Esophagus mucosa (tissue), 1 donor: Measurements from ENCODE around the gene ADGRL3. TPM values are rescaled to one million over a fixed set of nuclear protein-coding genes. Genes with fewer than 3 reads are reported as not detected.
"Not testable (repeated sequence)": the region's sequence is repeated elsewhere in the genome, so short reads cannot be mapped to it uniquely, and the experiment has no call there.

Experiments used
- ATAC-seq: fragments of 200-7000 bp; cut with Tn5 transposase; one replicate; pipeline ENCODE4 v1.9.1; 2020
- total RNA-seq: library from RNA; stranded (reverse); gene quantifications from one replicate; pipeline ENCODE4 v1.2.4, GENCODE V29; 2023
- donor health status: DM: yes; HTN: yes; CAD: no.

Gene ADGRL3
- total RNA-seq, 1 donor from 2014 or later = 4.1 TPM

DNA sequence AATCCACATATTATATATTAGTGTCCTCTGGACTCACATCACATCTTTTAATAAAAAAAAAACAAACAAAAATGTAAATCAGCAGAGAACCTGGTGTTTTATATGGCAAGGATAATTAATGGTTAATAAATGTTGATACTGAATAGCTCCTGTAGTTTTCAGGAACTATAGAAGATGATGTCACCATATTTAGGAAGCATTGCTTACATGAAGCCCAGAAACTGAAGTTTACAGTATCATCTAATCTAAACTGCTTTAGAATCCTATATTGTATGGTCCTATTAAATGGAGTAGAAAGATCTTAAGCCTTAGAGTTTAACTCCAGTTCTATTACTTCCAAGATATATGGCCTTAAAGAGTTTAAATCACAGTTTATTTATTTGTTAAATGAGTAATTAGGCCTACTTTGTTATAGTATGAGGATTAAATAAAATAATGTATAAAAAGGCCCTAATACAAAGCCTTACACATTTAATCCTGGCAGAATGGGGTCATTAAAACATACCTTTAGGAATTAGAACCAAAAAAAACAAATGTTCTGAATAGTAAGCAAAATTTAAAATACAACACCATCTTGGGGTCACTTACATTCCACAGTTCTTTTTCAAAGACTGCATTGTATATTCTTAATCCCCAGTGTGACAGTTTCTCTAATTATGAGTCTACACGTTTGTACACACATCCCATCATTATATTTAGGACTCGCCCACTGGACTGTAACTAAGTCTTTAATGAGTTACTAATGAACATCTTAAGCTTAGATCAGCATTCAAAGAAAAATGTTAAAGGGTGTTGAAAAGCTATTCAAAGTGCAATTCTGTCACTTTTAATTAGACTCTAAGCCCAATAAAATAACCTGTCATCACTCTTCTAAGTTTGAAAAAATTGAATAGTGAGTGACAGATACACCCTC, 305.9 kb downstream of the ADGRL3 start:
- no peak for ATAC-seq

- ATAC-seq = no peak
Observed at GRCh38 chr4:61507091-61507490, 307.0 kb downstream of the ADGRL3 start.

GRCh38 chr4:61509721-61510241, 309.7 kb downstream of the ADGRL3 start:
- ATAC-seq = not testable (repeated sequence)

GRCh38 chr4:61511716-61512488, 311.8 kb downstream of the ADGRL3 start:
- peak; percentile 79 for ATAC-seq

DNA sequence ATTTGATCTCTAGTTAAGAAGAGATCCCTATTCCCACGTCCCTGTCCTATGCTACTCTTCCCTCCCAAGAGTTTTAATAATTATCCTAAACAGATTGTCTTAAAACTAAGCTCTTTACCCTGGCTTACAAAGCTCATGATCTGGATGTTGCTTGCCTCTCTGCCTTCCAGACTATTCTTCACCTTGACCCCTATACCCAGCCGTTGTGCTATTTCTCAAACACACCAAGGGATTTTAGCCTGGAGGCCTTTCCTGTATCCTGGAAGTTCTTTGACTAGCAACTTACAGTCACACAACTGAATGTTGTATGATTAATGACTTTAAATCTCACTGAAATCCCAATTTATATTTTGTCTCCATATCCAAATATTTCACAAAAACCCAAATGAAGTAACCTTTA, 314.9 kb downstream of the ADGRL3 start:
- no peak for ATAC-seq

DNA sequence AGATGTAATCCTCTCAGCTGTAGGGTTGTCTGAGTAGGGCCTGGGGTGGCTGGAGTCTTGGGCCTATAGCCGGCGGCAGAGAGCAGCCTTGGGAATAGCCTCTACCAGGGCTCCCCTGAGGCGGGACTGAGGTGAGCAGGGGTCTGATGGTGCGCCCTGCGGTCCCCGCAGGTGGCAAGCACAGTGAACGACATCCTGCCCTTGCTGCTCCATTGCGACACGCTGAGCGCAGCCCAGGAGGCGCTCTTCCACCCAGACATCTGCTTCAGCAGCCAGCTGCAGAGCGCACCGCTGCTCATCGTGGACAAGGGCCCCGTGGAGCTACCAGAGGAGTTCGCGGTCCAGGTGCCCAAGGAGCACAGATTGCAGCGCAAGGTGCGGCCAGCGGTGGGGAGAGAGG, 317.0 kb downstream of the ADGRL3 start:
- no peak for ATAC-seq

- ATAC-seq = no peak
Observed at GRCh38 chr4:61520166-61520565, 320.0 kb downstream of the ADGRL3 start.

DNA sequence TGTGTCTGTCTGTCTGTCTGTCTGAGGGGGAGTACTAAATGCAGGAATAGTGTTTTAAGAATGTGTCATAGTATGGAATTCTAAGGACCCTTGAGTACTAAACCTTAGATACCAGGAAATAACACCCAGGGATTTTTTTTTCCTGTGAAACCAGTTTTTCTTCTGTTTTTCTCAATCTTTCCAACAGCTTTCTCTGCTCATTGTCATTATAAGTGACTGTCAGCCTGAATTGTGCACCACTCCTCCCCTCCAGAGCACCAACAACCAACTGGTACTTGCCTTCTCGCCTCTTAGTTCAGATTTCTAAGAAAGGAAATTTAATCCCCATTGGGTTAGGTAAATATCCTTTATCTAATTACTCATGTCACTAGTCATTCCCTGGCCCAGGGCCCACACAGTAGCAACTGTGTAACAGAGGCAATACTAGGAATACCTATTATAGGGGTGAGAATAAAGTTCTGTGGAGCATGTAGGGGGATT, 320.6 kb downstream of the ADGRL3 start:
- ATAC-seq = peak; percentile 81

DNA sequence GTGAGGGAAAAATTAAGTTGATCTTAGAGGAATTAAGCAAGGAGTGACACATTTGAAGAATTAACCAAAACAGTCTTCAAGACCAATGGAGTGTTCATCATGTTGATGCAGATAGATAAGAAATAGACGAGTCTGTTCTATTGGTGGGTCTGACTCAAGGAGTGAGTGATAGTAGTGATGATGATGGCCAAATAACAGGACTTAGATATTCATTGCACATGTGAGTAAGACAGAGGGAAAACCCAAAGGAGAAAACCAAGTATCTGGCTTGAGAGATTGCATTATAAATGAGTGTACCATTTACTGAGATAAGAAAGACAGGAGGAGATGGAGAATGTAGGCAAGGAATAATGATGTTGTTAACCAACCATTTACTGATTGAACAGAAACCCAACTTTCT, 321.3 kb downstream of the ADGRL3 start:
- ATAC-seq = no peak

DNA sequence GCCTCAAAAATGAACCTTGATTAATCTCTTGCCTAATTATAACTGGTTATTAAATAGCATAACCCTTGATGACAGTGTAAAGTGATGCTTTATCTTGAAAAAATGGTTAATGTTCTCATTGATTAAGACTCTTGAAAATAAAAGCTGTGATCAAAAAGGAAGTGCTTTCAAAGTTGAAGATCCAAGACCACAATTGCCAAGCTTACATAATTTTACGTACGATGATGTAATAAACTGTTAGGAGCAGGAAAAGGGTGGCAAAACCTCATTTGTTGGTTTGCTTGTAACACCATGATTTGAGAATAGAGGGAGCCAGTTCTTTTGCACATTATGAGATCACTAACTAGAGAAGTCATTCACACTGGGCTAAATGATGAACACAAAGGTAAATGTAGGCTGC, 322.2 kb downstream of the ADGRL3 start:
- ATAC-seq = no peak

DNA sequence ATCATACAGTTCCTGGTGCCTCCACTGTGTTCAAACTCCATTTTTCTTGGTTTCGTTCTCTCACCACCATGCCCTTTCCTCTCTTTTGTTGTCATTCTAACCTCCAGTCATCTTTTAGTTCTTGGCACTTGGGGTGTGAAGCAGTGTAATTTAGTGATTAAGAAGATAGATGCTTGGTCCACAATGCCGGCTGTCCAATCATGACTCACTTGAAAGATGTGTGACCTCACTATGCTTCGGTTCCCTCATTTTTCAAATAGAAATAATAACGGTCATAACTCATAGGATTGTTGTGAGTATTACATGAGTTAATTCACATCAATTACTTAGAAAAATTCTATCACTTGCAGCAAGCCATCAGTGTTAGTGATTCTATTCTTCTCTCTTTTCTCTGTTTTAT, 327.8 kb downstream of the ADGRL3 start:
- no peak for ATAC-seq

- no peak for ATAC-seq
Observed at GRCh38 chr4:61528595-61528994, 328.5 kb downstream of the ADGRL3 start.

GRCh38 chr4:61531188-61531587, 331.1 kb downstream of the ADGRL3 start:
- ATAC-seq = no peak

DNA sequence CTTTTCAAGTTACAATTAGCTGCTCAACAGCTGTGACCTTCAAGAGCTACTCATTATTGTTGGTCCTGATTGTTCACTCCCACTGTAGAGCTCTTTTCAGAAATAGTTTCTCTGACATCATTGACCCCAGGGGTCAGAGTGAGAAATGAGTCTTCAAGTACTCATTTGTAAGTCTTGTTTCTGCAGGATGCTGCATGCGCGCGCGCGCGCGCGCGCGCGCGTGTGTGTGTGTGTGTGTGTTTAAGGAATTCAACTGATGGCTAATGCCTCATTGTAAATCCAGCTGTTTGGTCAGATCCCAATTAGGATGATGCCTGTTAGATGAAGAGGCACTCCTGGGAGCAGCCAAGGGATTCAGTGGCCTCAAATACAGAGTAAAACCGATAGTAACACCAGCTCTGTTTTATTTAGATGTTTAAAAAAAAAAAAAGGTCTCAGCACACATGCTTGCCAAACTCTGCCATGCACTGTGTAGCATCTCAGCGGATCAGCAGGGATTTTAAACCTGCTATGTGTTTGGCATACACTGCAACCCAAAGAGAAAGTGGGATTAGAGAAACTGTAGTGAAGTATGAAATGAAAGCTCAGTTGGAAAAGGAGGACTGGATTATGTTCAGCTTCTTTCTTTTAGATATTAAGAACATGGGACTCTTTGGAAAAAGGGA, 332.3 kb downstream of the ADGRL3 start:
- ATAC-seq = no peak

DNA sequence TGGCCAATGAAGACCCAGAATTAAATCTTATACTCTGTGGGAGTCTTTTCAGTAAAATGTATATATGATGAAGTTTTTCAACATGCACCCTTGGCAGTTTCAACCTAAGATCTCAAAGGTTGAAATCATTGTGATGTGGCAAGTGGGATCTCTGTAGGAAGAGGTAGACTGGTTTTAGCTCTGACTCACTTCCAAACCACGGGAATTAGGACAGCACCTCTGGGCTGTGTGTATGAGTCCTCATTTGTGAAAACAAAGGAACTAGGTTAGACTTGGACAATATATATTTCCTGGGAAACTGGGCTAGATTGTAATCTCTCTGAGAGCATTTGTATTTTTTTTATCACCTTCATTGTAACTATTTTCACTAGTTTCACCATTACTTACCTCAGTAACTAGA, 333.0 kb downstream of the ADGRL3 start:
- ATAC-seq = peak; percentile 71

GRCh38 chr4:61540944-61541343, 340.8 kb downstream of the ADGRL3 start:
- no peak for ATAC-seq

DNA sequence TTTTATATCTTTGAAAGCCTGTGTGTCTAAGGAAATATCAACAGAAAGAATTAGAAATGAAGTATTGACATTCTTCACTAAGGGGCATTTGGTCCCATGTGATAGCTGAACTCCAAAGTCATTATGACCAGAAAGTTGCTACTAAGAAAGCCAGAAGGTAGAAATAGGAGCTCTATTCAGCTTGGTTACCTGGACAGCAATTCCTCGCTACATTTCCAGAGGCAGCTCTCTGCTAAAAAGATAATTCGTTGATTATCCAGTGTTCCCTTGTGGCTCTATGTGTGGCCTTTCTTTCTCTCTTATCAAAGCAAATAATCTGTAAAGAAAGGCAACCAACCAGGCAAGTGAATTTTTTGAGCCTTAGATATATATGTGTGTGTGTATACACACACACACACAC, 341.3 kb downstream of the ADGRL3 start:
- ATAC-seq = no peak

DNA sequence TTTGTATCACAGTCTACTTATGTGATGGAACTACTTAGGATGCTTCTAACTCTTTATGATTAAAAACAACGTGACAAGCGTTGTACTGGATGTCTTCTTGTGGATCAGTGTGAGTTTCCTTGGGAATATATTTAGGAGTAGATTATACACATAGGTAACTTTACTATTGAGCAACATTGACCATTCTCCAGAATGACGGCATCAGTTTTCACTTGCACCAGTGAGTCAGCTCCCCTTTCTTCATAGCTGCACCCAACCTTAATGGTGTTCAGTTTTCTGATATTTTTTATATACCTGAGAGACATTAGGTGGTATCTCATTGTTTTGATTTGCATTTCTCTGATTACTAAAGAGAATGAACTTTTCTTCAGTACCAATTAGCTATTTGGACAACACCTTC, 343.9 kb downstream of the ADGRL3 start:
- ATAC-seq = peak; percentile 86

DNA sequence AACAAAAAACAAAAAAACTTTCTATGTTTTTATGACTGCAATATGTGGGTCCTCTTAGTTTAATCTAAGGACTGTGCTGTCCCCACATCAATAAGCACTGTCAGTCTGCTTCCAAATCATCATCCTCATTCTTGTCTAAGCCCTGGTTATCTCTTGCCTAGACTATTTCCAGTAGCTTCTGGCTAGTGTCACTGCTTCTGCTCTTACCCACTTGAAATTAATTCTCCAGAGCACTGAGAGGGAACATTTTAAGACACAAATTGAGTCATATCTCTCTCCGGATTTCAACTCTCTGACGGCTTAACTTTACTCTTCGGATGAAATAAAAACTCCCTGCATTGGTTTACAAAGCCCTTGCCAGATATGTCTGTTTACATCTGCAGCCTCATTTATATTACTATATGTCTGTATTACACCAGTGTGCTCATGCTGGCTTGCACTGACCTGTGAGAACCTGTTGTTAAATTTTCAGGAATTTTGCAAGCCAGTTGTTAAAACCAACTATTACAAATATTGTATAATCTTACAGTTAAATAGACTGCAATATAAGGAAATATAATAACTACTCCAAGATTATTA, 345.9 kb downstream of the ADGRL3 start:
- peak; percentile 75 for ATAC-seq

DNA sequence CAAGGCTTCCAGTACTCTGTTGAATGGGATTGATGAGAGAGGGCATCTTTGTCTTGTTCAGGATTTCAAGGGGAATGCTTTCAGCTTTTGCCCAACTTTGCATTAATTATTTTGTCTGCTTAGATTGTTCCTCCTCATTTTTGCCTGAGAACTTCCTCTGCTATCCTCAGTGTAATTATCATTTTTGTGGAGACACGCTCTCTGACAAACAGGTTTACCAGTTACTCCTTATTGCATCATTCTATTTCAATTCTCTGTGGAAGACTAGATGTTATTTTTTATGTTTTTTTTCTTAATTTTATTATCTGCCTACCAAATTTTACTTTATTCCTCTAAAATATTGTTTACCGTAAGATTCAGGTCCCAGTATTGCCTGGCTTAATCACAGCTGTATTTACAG, 349.2 kb downstream of the ADGRL3 start:
- no peak for ATAC-seq

- no peak for ATAC-seq
Observed at GRCh38 chr4:61553557-61554125, 353.5 kb downstream of the ADGRL3 start.

GRCh38 chr4:61555789-61556188, 355.7 kb downstream of the ADGRL3 start:
- no peak for ATAC-seq
